GM08714 (cell line): ENCODE data around the gene CA12.

Source experiments
- H3K4me3 ChIP-seq: fragments of 200-500 bp; sonication (Bioruptor generic); 2 replicates; pipeline ENCODE4 v1.5.1; 2014; ENCODE audit warnings: mild to moderate bottlenecking, low read length, inconsistent platforms
- ZNF274 ChIP-seq: IDR thresholded peaks from 2 replicates; pipeline ENCODE4 v1.6.1; 2012; ENCODE audit warnings: mild to moderate bottlenecking, low read depth, low read length

CA12 gene

DNA sequence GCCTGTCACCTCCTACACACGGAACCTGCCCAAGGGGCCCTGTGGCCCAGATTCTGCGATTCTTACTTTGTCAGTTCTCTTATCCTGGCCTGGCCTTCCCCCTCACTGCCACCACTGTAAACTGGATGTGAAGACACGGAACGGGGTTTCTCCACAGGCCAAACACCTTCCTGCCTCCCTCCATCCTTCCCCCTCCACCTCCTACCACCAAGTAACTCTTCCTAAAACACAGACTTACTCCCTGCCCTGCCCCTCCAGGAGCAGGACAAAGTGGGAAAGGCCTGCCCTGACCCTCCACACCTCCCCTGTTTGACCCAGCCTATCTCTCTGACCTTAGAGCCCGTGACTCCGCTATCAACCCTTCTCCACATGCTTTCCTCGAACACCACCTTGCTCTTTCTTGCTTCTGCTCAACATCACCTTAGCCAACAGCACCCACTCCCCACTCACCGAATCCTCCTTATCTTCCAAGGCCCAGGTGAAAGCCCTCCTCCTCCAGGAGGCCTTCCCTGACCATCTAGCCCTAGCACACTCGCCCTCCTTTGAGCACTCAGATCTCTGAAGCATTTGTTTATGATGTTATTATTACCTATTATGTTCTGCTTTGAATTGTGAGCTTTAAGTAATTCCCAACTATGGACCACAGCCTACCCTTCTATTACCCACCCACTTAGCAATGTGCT lies 7.6 kb downstream of the CA12 start:
- no peak for TF ChIP-seq ZNF274

GRCh38 chr15:63373330-63373729 lies 8.3 kb downstream of the CA12 start:
- no peak for TF ChIP-seq ZNF274

More for the DNA sequence above, 7.6 kb downstream of the CA12 start:
- H3K4me3 ChIP-seq, result no peak overlapping the region

GRCh38 chr15:63372753-63373152 lies 8.9 kb downstream of the CA12 start:
- TF ChIP-seq ZNF274, result no peak

More at GRCh38 chr15:63373330-63373729, 8.3 kb downstream of the CA12 start:
- no peak overlapping the region for H3K4me3 ChIP-seq

GRCh38 chr15:63372018-63372705 lies 9.5 kb downstream of the CA12 start:
- TF ChIP-seq ZNF274, result no peak
- no peak overlapping the region for H3K4me3 ChIP-seq

More at GRCh38 chr15:63372753-63373152, 8.9 kb downstream of the CA12 start:
- no peak overlapping the region for H3K4me3 ChIP-seq

DNA sequence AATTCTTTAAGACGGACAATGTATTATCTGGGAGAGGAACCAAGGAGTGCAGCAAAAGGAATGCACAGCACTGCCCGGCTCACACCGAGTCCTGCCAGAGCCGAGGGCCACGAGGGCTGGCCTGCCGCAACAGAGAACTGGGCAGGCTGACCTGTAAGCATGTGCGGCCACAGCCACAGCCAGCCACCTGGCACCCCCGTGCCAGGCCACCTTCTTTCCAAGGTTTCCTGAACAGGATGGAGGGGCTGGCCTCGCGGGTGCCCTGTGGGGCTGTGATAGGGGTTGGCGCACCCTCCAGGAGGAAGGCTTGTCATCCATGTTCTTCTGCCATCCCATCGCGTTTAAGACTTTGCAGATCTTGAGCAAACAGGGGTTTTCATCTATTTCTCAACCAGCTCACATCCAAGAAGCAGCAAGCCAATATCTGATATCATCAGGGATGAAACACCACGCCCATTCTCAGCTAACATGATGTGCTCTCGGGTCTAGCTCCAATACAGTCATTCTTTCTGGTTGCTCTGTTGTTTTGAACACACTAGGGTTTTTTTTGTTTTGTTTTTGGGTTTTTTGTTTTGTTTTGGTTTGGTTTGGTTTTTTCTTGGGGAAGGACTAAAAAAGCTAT lies 10.2 kb downstream of the CA12 start:
- TF ChIP-seq ZNF274, result no peak
- H3K4me3 ChIP-seq, result no peak overlapping the region

GRCh38 chr15:63370764-63371163 lies 10.9 kb downstream of the CA12 start:
- TF ChIP-seq ZNF274, result no peak
- no peak overlapping the region for H3K4me3 ChIP-seq

- no peak overlapping the region for H3K4me3 ChIP-seq
- no peak for TF ChIP-seq ZNF274
These were observed 11.9 kb downstream of the CA12 start for GRCh38 chr15:63369781-63370180.

GRCh38 chr15:63369296-63369695 lies 12.3 kb downstream of the CA12 start:
- TF ChIP-seq ZNF274, result no peak

DNA sequence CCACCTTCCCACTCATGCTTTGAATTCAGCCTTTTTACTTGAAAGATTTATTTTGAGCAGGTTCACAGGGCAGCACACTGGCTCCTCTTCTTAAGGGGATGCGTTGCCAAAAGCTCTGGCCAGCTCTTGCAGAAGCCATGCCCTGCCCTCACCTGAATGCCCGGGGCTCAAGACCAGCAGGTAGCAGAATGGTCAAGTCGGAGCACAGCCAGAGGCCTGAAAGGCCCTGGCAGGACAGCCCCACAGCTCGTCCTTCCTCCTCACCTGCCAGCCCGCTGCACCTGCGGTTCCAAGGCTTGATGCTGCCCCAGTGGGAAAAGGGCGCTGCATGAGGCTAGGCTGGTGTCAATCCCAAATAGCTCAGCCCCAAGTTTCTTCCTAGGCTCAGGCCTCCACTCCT lies 13.1 kb downstream of the CA12 start:
- TF ChIP-seq ZNF274, result no peak
- no peak overlapping the region for H3K4me3 ChIP-seq

More at GRCh38 chr15:63369296-63369695, 12.3 kb downstream of the CA12 start:
- no peak overlapping the region for H3K4me3 ChIP-seq

- no peak for TF ChIP-seq ZNF274
- no peak overlapping the region for H3K4me3 ChIP-seq
These were observed 13.7 kb downstream of the CA12 start for GRCh38 chr15:63367900-63368299.

GRCh38 chr15:63367390-63367789 lies 14.3 kb downstream of the CA12 start:
- no peak overlapping the region for H3K4me3 ChIP-seq
- no peak for TF ChIP-seq ZNF274

DNA sequence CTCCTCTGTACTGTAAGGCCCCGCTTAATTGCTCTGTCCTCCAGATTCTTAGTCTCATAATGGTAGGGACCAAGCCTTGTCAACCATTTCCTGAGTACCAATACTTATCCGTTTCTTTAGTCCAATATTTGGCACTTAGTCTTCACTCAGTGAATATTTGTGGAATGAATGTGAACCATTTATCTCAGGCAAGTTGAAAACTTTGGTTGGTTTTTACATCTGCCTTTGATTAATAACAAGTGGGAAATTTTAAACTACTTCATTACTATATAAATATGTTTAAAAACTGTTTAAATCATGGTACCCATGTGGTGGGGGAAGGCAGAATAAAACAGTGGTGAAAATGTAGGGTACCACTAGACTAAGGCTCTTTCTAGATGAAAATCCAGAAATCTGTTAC lies 15.2 kb downstream of the CA12 start:
- no peak overlapping the region for H3K4me3 ChIP-seq
- TF ChIP-seq ZNF274, result no peak

- no peak for TF ChIP-seq ZNF274
These were observed 16.4 kb downstream of the CA12 start for GRCh38 chr15:63365273-63365680.

DNA sequence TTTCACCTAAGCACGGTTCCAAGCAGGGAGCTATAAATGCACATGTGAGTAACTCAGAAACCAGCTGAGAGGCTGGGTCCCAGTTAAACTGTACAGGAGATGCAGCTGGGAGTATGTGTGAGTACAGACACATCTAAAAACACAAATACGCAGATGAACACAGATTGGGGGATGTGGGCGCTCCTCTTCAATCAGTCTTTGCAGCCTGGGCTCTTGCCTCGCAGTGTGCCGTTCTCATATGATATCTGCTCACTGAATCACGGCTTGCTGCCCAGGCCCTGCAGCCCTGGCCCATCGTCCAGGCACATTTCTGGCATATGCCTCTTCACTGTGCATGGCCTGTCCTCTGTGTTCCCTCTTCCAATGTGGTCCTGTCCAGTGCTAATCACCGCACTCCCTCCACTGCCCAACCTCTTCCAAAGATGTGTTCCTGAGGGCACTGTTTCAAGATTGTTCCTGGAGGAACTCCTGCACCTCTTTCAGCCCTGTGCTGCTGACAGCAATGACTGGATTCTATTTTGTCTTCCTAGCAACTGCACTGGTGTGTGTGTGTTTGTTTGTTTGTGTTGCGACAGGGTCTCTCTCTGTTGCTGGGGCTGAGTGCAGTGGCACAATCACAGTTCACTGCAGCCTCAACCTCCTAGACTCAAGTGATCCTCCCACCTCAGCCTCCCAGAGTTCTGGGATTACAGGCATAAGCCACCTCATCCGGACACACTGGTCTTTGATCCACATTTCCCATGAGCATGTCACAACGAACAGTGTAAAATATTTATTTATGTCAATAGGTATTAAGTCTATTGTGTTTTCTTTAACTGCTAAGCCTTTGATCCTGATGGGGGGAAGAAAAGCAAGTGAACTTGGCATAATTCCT lies 17.0 kb downstream of the CA12 start:
- no peak for TF ChIP-seq ZNF274
- H3K4me3 ChIP-seq, result no peak overlapping the region

More at GRCh38 chr15:63365273-63365680, 16.4 kb downstream of the CA12 start:
- H3K4me3 ChIP-seq, result no peak overlapping the region
